GM18909 (cell line): ENCODE measurements around the gene FYCO1.

Experiments
- ATAC-seq: cut with Tn5 transposase; IDR thresholded peaks from one replicate; pipeline ENCODE4 v1.9.1; 2021; ENCODE audit warnings: mild to moderate bottlenecking; ENCODE audit not compliant: unreplicated experiment, poor library complexity

Gene FYCO1

GRCh38 chr3:45966950-45967640 is 28.5 kb downstream of the FYCO1 start:
- ATAC-seq: no peak

GRCh38 chr3:45966371-45966791 is 29.2 kb downstream of the FYCO1 start:
- no peak for ATAC-seq

- no peak for ATAC-seq
Observed at GRCh38 chr3:45965653-45966052, 30.0 kb downstream of the FYCO1 start.

- ATAC-seq: no peak
Observed at GRCh38 chr3:45965253-45965652, 30.4 kb downstream of the FYCO1 start.

GRCh38 chr3:45964139-45964538 is 31.5 kb downstream of the FYCO1 start:
- no peak for ATAC-seq

GRCh38 chr3:45962033-45962432 is 33.6 kb downstream of the FYCO1 start:
- no peak for ATAC-seq

GRCh38 chr3:45960289-45960688 is 35.3 kb downstream of the FYCO1 start:
- no peak for ATAC-seq

GRCh38 chr3:45959201-45959600 is 36.4 kb downstream of the FYCO1 start:
- ATAC-seq: no peak

- ATAC-seq: no peak
Observed at GRCh38 chr3:45958321-45958791, 37.3 kb downstream of the FYCO1 start.

- ATAC-seq: no peak
Observed at GRCh38 chr3:45957586-45957985, 38.0 kb downstream of the FYCO1 start.

GRCh38 chr3:45955706-45956105 is 39.9 kb downstream of the FYCO1 start:
- no peak for ATAC-seq

- no peak for ATAC-seq
Observed at GRCh38 chr3:45955017-45955647, 40.5 kb downstream of the FYCO1 start.

- no peak for ATAC-seq
Observed at GRCh38 chr3:45954306-45954705, 41.3 kb downstream of the FYCO1 start.

- no peak for ATAC-seq
Observed at GRCh38 chr3:45953536-45953935, 42.1 kb downstream of the FYCO1 start.

- no peak for ATAC-seq
Observed at GRCh38 chr3:45952456-45952855, 43.2 kb downstream of the FYCO1 start.

- no peak for ATAC-seq
Observed at GRCh38 chr3:45951946-45952345, 43.7 kb downstream of the FYCO1 start.

- no peak for ATAC-seq
Observed at GRCh38 chr3:45950686-45951600, 44.7 kb downstream of the FYCO1 start.

GRCh38 chr3:45950131-45950530 is 45.5 kb downstream of the FYCO1 start:
- ATAC-seq: no peak

GRCh38 chr3:45949432-45949831 is 46.2 kb downstream of the FYCO1 start:
- no peak for ATAC-seq

GRCh38 chr3:45948881-45949280 is 46.7 kb downstream of the FYCO1 start:
- no peak for ATAC-seq

GRCh38 chr3:45948311-45948781 is 47.3 kb downstream of the FYCO1 start:
- no peak for ATAC-seq
